ENCODE results near the gene ATP11B. TPM values are rescaled to one million over a fixed set of nuclear protein-coding genes. Genes with fewer than 3 reads are reported as not detected.

ATP11B gene
- total and polyA plus RNA-seq, 2 experiments from 2014 or later: 5.8 to 24.7 TPM

- TF ChIP-seq, protein P1, sequence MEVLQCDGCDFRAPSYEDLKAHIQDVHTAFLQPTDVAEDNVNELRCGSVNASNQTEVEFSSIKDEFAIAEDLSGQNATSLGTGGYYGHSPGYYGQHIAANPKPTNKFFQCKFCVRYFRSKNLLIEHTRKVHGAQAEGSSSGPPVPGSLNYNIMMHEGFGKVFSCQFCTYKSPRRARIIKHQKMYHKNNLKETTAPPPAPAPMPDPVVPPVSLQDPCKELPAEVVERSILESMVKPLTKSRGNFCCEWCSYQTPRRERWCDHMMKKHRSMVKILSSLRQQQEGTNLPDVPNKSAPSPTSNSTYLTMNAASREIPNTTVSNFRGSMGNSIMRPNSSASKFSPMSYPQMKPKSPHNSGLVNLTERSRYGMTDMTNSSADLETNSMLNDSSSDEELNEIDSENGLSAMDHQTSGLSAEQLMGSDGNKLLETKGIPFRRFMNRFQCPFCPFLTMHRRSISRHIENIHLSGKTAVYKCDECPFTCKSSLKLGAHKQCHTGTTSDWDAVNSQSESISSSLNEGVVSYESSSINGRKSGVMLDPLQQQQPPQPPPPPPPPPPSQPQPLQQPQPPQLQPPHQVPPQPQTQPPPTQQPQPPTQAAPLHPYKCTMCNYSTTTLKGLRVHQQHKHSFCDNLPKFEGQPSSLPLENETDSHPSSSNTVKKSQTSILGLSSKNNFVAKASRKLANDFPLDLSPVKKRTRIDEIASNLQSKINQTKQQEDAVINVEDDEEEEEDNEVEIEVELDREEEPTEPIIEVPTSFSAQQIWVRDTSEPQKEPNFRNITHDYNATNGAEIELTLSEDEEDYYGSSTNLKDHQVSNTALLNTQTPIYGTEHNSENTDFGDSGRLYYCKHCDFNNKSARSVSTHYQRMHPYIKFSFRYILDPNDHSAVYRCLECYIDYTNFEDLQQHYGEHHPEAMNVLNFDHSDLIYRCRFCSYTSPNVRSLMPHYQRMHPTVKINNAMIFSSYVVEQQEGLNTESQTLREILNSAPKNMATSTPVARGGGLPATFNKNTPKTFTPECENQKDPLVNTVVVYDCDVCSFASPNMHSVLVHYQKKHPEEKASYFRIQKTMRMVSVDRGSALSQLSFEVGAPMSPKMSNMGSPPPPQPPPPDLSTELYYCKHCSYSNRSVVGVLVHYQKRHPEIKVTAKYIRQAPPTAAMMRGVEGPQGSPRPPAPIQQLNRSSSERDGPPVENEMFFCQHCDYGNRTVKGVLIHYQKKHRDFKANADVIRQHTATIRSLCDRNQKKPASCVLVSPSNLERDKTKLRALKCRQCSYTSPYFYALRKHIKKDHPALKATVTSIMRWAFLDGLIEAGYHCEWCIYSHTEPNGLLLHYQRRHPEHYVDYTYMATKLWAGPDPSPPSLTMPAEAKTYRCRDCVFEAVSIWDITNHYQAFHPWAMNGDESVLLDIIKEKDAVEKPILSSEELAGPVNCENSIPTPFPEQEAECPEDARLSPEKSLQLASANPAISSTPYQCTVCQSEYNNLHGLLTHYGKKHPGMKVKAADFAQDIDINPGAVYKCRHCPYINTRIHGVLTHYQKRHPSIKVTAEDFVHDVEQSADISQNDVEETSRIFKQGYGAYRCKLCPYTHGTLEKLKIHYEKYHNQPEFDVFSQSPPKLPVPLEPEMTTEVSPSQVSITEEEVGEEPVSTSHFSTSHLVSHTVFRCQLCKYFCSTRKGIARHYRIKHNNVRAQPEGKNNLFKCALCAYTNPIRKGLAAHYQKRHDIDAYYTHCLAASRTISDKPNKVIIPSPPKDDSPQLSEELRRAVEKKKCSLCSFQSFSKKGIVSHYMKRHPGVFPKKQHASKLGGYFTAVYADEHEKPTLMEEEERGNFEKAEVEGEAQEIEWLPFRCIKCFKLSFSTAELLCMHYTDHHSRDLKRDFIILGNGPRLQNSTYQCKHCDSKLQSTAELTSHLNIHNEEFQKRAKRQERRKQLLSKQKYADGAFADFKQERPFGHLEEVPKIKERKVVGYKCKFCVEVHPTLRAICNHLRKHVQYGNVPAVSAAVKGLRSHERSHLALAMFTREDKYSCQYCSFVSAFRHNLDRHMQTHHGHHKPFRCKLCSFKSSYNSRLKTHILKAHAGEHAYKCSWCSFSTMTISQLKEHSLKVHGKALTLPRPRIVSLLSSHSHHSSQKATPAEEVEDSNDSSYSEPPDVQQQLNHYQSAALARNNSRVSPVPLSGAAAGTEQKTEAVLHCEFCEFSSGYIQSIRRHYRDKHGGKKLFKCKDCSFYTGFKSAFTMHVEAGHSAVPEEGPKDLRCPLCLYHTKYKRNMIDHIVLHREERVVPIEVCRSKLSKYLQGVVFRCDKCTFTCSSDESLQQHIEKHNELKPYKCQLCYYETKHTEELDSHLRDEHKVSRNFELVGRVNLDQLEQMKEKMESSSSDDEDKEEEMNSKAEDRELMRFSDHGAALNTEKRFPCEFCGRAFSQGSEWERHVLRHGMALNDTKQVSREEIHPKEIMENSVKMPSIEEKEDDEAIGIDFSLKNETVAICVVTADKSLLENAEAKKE (CRISPR knock-in tag; IDR thresholded peaks at IDR 0.05): no peak
- TF ChIP-seq ZNF331 (CRISPR knock-in tag; IDR thresholded peaks at IDR 0.05; ENCODE audit: low read depth) (no peak), EZH2phosphoT487 (IDR thresholded peaks at IDR 0.05; ENCODE audit: unreplicated experiment) (no peak), REST (IDR thresholded peaks at IDR 0.05; ENCODE audit: unreplicated experiment) (no peak), CREB1 (CRISPR knock-in tag; IDR thresholded peaks at IDR 0.05; ENCODE audit: low read depth) (no peak)
Observed at GRCh38 chr3:182965861-182966366, 172.6 kb downstream of the ATP11B start (continued).
